Subcutaneous adipose tissue (tissue), 4 donors: Measurements from ENCODE around the gene DPYSL5. TPM values are rescaled to one million over a fixed set of nuclear protein-coding genes. Genes with fewer than 3 reads are reported as not detected.

Experiments
- total RNA-seq, 4 donors: library from RNA; depleted of rRNA; stranded (reverse); fragments of >200 nt; gene quantifications; one replicate each; pipeline ENCODE4 v1.1.0, GENCODE V29; 2016
- TF ChIP-seq, protein P1 (sequence below): fragments of 450-650 bp; IDR thresholded peaks from one replicate; pipeline ENCODE4 v1.5.1; 2016; ENCODE audit warnings: low read depth, mild to moderate bottlenecking, control low read depth, antibody characterized with exemption, moderate library complexity

Gene DPYSL5
- total RNA-seq, 4 donors from 2014 or later: not detected

DNA sequence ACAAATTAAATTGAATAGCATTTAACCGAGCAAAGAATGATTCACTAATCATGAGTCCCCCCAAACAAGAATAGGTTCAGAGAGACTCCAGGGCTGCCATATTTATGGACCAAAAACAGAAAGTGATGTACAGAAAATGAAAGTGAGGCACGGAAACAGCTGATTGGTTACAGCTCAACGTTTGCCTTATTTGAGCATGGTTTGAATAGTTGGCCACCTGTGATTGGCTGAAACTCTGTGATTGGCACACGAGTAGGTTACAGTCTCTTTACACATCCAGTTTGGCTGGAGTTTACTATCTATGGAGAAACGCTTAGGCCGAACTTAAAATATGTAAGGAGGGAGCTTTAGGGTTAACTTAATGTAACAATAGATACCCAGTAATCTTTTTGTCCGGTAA, 27.0 kb upstream of the DPYSL5 start:
- TF ChIP-seq, protein P1, sequence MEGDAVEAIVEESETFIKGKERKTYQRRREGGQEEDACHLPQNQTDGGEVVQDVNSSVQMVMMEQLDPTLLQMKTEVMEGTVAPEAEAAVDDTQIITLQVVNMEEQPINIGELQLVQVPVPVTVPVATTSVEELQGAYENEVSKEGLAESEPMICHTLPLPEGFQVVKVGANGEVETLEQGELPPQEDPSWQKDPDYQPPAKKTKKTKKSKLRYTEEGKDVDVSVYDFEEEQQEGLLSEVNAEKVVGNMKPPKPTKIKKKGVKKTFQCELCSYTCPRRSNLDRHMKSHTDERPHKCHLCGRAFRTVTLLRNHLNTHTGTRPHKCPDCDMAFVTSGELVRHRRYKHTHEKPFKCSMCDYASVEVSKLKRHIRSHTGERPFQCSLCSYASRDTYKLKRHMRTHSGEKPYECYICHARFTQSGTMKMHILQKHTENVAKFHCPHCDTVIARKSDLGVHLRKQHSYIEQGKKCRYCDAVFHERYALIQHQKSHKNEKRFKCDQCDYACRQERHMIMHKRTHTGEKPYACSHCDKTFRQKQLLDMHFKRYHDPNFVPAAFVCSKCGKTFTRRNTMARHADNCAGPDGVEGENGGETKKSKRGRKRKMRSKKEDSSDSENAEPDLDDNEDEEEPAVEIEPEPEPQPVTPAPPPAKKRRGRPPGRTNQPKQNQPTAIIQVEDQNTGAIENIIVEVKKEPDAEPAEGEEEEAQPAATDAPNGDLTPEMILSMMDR: no peak

DNA sequence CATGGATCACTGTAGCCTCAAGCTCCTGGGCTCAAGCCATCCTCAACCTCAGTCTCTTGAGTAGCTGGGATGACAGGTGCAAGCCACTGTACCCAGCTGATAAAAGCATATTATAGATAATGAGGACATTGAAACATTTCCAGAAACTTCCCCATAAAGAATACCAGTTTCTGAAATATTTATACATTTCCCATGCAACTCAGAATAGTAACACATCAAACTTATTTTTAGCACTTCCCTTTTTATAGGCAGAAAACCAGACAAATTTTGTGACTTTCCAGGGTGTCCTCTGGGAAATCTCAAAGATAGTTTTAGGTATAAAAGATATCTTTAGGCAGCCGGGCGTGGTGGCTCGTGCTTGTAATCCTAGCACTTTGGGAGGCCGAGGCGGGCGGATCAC, 25.1 kb upstream of the DPYSL5 start:
- TF ChIP-seq, protein P1: no peak

DNA sequence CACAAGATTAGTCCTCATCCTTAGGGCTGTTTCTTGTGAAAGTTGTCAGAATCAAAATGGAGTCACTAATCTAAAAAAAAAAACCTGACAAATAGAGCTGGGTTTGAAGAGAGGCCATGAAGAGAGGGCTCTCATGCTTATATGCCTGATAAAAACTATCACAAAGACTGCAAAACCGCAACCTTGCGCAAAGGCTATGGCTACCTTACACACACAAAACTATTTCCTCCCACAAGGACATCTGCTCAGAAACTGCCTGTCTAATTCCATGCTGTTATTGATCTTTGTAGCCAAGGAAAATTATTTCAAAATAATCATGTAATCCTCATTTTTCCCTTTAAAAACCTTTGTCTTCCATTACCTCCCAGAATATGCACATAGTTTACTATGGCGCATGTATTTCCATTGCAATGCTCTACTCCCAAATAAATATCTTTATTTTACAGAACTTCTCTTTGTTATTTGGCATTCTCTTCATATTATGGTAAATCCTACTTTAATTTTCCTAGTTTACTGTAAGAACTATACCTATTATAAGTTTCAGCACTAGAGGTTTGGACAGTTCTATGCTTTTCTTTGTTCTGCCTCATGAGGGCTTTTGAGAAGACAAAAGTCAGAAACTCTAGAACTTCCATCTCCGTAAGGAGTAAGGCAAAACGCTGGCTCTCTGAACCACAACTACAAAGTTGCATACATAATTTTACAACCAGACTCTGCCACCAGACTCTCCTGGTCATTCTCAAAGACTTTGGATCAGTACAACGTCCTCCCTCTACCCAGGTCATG, 9.6 kb upstream of the DPYSL5 start:
- TF ChIP-seq, protein P1: no peak

DNA sequence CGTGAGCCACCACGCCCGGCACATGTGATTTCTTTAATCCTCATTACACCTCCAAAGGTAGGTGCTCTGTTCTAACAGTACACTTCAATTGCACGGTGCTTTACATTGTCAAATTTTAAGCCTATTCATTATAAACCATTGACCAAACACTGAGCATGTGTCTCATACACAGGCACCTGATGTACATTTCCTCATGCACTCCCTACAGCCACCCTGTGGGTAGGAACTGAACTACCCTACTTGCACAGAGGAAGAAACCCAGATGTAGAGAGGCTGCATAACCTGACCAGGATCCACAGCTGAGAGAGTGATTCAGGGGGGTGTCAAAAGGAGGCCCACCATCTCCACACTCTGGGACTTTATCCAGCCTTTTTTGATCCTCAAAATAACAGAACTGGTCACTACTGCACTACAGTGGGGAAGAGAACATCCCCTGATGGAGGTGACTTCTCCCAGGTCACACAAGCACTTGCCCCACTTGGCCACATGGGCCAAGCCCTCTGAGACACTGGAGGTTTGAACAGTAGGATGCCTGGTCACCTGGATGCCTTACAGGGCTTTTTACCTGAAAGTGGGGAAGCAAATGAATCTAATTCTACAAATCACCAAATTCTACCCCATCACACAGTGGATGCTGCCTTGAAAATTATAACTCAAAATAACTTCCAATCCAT, 6.9 kb upstream of the DPYSL5 start:
- TF ChIP-seq, protein P1: no peak

DNA sequence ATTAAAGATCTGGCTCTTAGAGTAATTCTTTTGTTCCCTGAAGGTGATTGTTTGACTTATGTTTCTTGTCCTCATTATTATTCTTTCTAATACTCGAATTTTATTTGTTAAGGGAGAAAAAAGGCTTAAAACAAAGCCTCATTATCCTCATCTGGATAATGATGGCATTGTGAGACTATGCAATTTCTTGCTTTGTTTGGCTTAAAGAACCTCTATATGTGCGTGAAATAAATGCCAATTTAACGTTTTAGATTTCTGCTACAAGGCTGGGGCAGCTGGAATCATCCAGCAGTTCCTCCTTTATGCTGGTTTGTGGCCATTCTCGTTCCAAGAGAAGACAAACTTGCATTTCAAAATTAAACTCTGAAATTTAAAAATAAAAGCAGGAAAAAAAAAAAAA, 4.9 kb upstream of the DPYSL5 start:
- TF ChIP-seq, protein P1: no peak

DNA sequence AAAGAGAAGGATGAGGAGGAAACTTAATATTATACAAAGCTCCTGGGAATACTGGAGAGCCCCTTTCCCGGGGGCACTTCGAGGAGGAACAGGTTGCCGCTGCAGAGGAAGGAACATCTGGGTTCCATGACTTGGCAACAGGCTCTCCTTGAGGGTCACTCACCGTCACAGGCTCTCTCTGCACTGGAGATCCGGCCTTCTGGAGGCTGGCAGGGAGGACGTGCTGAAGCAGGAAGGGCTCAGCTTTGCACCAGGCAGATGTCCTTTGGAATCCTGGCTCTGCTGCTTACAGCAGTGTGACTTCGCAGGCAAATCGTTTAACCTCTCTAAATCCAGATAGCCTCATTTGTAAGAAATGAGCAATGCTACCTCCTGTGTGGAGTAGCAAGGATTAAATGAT, 2.9 kb upstream of the DPYSL5 start:
- TF ChIP-seq, protein P1: no peak
